SK-N-SH (cell line): ENCODE results near the gene POLR3G.

Source experiments
- CTCF ChIP-seq: fragments of 200-600 bp; sonication (generic); IDR thresholded peaks from 2 replicates; pipeline ENCODE4 v1.6.1; 2017; ENCODE audit warnings: antibody characterized with exemption, mild to moderate bottlenecking, moderate library complexity
- FOSL2 ChIP-seq: IDR thresholded peaks from 2 replicates; pipeline ENCODE4 v1.4.0; 2012; ENCODE audit warnings: low read depth, mild to moderate bottlenecking, moderate library complexity, borderline replicate concordance
- GABPA ChIP-seq: IDR thresholded peaks from 2 replicates; pipeline ENCODE4 v1.4.0; 2012; ENCODE audit warnings: low read depth, mild to moderate bottlenecking
- MEF2A ChIP-seq: IDR thresholded peaks from 2 replicates; pipeline ENCODE4 v1.4.0; 2012; ENCODE audit warnings: low read depth, borderline replicate concordance
- POLR2AphosphoS5 ChIP-seq: IDR thresholded peaks from 2 replicates; pipeline ENCODE4 v1.6.1; 2012; ENCODE audit warnings: low read depth, low read length
- REST ChIP-seq: IDR thresholded peaks from 2 replicates; pipeline ENCODE4 v1.6.1; 2012; ENCODE audit warnings: mild to moderate bottlenecking, low read depth, low read length, moderate library complexity
- RFX5 ChIP-seq: IDR thresholded peaks from 2 replicates; pipeline ENCODE4 v1.6.1; 2012; ENCODE audit warnings: mild to moderate bottlenecking, improper control_type of control experiment, low read length
- RXRA ChIP-seq: IDR thresholded peaks from 2 replicates; pipeline ENCODE4 v1.4.0; 2012; ENCODE audit warnings: low read depth, mild to moderate bottlenecking, borderline replicate concordance
- SIN3A ChIP-seq: IDR thresholded peaks from 2 replicates; pipeline ENCODE4 v1.6.1; 2012; ENCODE audit warnings: low read depth, mild to moderate bottlenecking, low read length, moderate library complexity, borderline replicate concordance
- USF1 ChIP-seq: IDR thresholded peaks from 2 replicates; pipeline ENCODE4 v1.4.0; 2012; ENCODE audit warnings: low read depth, borderline replicate concordance
- USF2 ChIP-seq: fragments of 150-350 bp; IDR thresholded peaks from 2 replicates; pipeline ENCODE4 v1.6.1; 2017; ENCODE audit warnings: antibody characterized with exemption, low read length, low read depth, borderline replicate concordance

GRCh38 chr5:90495146-90495545, 20.5 kb downstream of the POLR3G start:
- TF ChIP-seq USF1, result no peak
- TF ChIP-seq CTCF, result no peak
- TF ChIP-seq GABPA, result no peak
- no peak for TF ChIP-seq POLR2AphosphoS5
- no peak for TF ChIP-seq USF2
- TF ChIP-seq FOSL2, result no peak
- TF ChIP-seq REST, result no peak
- no peak for TF ChIP-seq RFX5
- no peak for TF ChIP-seq SIN3A
- TF ChIP-seq MEF2A, result no peak
- TF ChIP-seq RXRA, result no peak
